SK-N-SH treated with all-trans-retinoic acid at 6 μM for 48 hours (cell line): Measurements from ENCODE around the gene AOPEP.

Source experiments
- ATAC-seq: fragments of 200-7000 bp; cut with Tn5 transposase; 3 replicates; pipeline ENCODE4 v1.9.1; 2020; ENCODE audit warnings: mild to moderate bottlenecking, moderate library complexity
- ARNTL ChIP-seq: fragments of 450-650 bp; formaldehyde crosslinking; IDR thresholded peaks from 2 replicates; pipeline ENCODE4 v1.5.0; 2020; ENCODE audit warnings: low read depth, mild to moderate bottlenecking, moderate library complexity, borderline replicate concordance
- BACH2 ChIP-seq: fragments of 250-450 bp; sonication (Bioruptor Pico); IDR thresholded peaks from 2 replicates; pipeline ENCODE4 v1.9.0; 2021; ENCODE audit warnings: mild to moderate bottlenecking, borderline replicate concordance
- CREB5 ChIP-seq: fragments of 250-450 bp; sonication (Bioruptor Pico); IDR thresholded peaks from 2 replicates; pipeline ENCODE4 v1.5.1; 2020; ENCODE audit warnings: low read depth, mild to moderate bottlenecking, moderate library complexity
- CSDC2 ChIP-seq: fragments of 250-450 bp; sonication (Bioruptor Pico); IDR thresholded peaks from 2 replicates; pipeline ENCODE4 v1.5.0; 2020; ENCODE audit warnings: mild to moderate bottlenecking, moderate library complexity
- CSRNP3 ChIP-seq: fragments of 250-450 bp; sonication (Bioruptor Pico); IDR thresholded peaks from 2 replicates; pipeline ENCODE4 v1.5.1; 2021; ENCODE audit warnings: mild to moderate bottlenecking, moderate library complexity
- ESRRG ChIP-seq: fragments of 250-450 bp; sonication (Bioruptor Pico); IDR thresholded peaks from 2 replicates; pipeline ENCODE4 v1.6.1; 2021; ENCODE audit warnings: mild to moderate bottlenecking
- GLIS3 ChIP-seq: fragments of 250-450 bp; sonication (Bioruptor Pico); IDR thresholded peaks from 2 replicates; pipeline ENCODE4 v1.5.0; 2020; ENCODE audit warnings: mild to moderate bottlenecking, moderate library complexity
- ISL1 ChIP-seq: fragments of 250-450 bp; sonication (Bioruptor Pico); IDR thresholded peaks from 2 replicates; pipeline ENCODE4 v2.1.2; 2022; ENCODE audit warnings: mild to moderate bottlenecking, moderate library complexity
- OSR1 ChIP-seq: fragments of 250-450 bp; sonication (Bioruptor Pico); IDR thresholded peaks from 2 replicates; pipeline ENCODE4 v1.8.0; 2022; ENCODE audit warnings: moderate library complexity, mild to moderate bottlenecking, inconsistent platforms
- PPARA ChIP-seq: fragments of 250-450 bp; sonication (Bioruptor Pico); IDR thresholded peaks from 2 replicates; pipeline ENCODE4 v1.5.0; 2020; ENCODE audit warnings: mild to moderate bottlenecking, borderline replicate concordance
- RARB ChIP-seq: fragments of 250-450 bp; sonication (Bioruptor Pico); IDR thresholded peaks from 2 replicates; pipeline ENCODE4 v1.8.0; 2021; ENCODE audit warnings: mild to moderate bottlenecking, moderate library complexity
- SNAI2 ChIP-seq: fragments of 250-450 bp; sonication (Bioruptor Pico); IDR thresholded peaks from 2 replicates; pipeline ENCODE4 v1.5.0; 2020; ENCODE audit warnings: mild to moderate bottlenecking, moderate library complexity
- TCF4 ChIP-seq: fragments of 250-450 bp; sonication (Bioruptor Pico); IDR thresholded peaks from 2 replicates; pipeline ENCODE4 v1.8.0; 2021; ENCODE audit warnings: mild to moderate bottlenecking, moderate library complexity, borderline replicate concordance
- TOX ChIP-seq: fragments of 250-450 bp; sonication (Bioruptor Pico); IDR thresholded peaks from 2 replicates; pipeline ENCODE4 v1.8.0; 2021; ENCODE audit warnings: mild to moderate bottlenecking, moderate library complexity, borderline replicate concordance
- ZC3H10 ChIP-seq: fragments of 250-450 bp; sonication (Bioruptor Pico); IDR thresholded peaks from 2 replicates; pipeline ENCODE4 v1.5.1; 2021; ENCODE audit warnings: mild to moderate bottlenecking, moderate library complexity
- ZFP3 ChIP-seq: fragments of 250-450 bp; sonication (Bioruptor Pico); IDR thresholded peaks from 2 replicates; pipeline ENCODE4 v1.5.0; 2020; ENCODE audit warnings: mild to moderate bottlenecking, moderate library complexity
- ZFP30 ChIP-seq: fragments of 450-650 bp; formaldehyde crosslinking; IDR thresholded peaks from 2 replicates; pipeline ENCODE4 v1.5.0; 2022; ENCODE audit warnings: mild to moderate bottlenecking, moderate library complexity
- ZNF565 ChIP-seq: fragments of 450-650 bp; formaldehyde crosslinking; conservative IDR thresholded peaks from 2 replicates; pipeline ENCODE4 v1.5.0; 2020; ENCODE audit warnings: low read depth, mild to moderate bottlenecking, moderate library complexity
- ZNF70 ChIP-seq: fragments of 450-650 bp; formaldehyde crosslinking; IDR thresholded peaks from 2 replicates; pipeline ENCODE4 v1.5.0; 2020; ENCODE audit warnings: mild to moderate bottlenecking, moderate library complexity
- ZNF8 ChIP-seq: fragments of 450-650 bp; formaldehyde crosslinking; IDR thresholded peaks from 2 replicates; pipeline ENCODE4 v1.5.0; 2020; ENCODE audit warnings: mild to moderate bottlenecking, moderate library complexity
- TF ChIP-seq, protein P1 (sequence below): fragments of 250-450 bp; sonication (Bioruptor Pico); IDR thresholded peaks from 2 replicates; pipeline ENCODE4 v1.8.0; 2021; ENCODE audit warnings: low read depth, mild to moderate bottlenecking, moderate library complexity, borderline replicate concordance
- TF ChIP-seq, protein P2 (sequence below): fragments of 250-450 bp; sonication (Bioruptor Pico); IDR thresholded peaks from 2 replicates; pipeline ENCODE4 v1.5.0; 2020; ENCODE audit warnings: mild to moderate bottlenecking, moderate library complexity
- TF ChIP-seq, protein P3 (sequence below): fragments of 250-450 bp; sonication (Bioruptor Pico); IDR thresholded peaks from 2 replicates; pipeline ENCODE4 v1.8.0; 2020; ENCODE audit warnings: mild to moderate bottlenecking, moderate library complexity, borderline replicate concordance

AOPEP gene

DNA sequence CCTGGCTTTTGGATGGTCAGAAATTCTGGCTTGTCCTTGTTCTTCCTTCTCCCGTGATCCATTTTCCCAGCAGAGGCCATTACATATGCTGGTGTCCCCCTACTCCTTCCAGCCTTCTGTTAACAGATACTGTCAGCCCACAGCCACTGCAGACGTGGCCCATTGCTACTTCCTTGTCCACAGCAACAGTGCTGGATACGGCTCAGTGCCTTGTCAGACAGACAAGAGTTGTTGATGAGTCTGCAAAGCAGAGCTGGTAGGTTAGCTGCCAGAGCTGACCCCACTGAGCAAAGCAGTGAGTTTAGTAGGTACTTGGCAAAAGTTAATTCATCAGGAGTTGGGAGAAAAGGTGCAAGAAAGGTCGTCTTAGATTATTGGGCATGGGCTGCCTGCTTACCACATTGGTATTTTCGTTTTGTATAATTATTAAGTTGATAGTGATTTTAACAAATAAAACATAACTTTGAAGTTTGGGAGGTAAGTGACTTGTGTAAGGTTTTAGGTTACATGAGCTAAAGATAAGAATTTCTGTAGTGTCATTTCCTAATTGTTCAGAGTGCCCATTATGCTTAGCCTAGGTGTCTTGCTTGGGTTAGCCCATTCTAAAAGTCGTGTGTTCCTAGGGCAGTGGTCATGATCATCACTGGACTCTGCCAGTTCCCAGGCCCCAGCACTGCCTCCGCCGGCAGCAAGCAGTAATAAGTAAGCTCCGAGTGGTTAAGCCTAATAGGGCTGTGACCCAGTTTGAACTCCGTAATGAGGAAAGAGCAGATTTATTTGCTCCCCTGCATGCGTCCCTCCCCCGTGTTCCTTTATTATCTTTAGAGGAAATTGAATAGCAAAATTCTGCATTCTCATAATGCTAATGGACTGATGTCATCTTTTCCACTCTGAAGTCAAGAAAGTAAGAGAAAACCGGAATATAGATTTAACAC lies 299.0 kb downstream of the AOPEP start (continued):
- TF ChIP-seq TCF4 (no peak), ZNF565 (CRISPR knock-in tag) (no peak), CSRNP3 (CRISPR knock-in tag) (no peak), CSDC2 (CRISPR knock-in tag) (peak; percentile 93), GLIS3 (peak; percentile 78; the same call in 1 of the 2 replicates), ZFP30 (CRISPR knock-in tag) (no peak), PPARA (no peak), BACH2 (no peak), RARB (no peak; the same call in 1 of the 2 replicates)
- TF ChIP-seq, all 23 proteins: peak for 8

GRCh38 chr9:95026148-95026524 lies 299.6 kb downstream of the AOPEP start:
- TF ChIP-seq ZNF565 (CRISPR knock-in tag) = peak; percentile 74; the same call in 1 of the 2 replicates
- TF ChIP-seq BACH2 = no peak
- no peak for TF ChIP-seq CSRNP3 (CRISPR knock-in tag)
- no peak for TF ChIP-seq ZNF70 (CRISPR knock-in tag)
- TF ChIP-seq, protein P1, sequence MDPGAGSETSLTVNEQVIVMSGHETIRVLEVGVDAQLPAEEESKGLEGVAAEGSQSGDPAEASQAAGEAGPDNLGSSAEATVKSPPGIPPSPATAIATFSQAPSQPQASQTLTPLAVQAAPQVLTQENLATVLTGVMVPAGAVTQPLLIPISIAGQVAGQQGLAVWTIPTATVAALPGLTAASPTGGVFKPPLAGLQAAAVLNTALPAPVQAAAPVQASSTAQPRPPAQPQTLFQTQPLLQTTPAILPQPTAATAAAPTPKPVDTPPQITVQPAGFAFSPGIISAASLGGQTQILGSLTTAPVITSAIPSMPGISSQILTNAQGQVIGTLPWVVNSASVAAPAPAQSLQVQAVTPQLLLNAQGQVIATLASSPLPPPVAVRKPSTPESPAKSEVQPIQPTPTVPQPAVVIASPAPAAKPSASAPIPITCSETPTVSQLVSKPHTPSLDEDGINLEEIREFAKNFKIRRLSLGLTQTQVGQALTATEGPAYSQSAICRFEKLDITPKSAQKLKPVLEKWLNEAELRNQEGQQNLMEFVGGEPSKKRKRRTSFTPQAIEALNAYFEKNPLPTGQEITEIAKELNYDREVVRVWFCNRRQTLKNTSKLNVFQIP (CRISPR knock-in tag) = no peak
- no peak for TF ChIP-seq ZFP30 (CRISPR knock-in tag)
- no peak for TF ChIP-seq SNAI2 (CRISPR knock-in tag)
- no peak for TF ChIP-seq TCF4
- no peak for TF ChIP-seq ZNF8
- TF ChIP-seq, protein P2, sequence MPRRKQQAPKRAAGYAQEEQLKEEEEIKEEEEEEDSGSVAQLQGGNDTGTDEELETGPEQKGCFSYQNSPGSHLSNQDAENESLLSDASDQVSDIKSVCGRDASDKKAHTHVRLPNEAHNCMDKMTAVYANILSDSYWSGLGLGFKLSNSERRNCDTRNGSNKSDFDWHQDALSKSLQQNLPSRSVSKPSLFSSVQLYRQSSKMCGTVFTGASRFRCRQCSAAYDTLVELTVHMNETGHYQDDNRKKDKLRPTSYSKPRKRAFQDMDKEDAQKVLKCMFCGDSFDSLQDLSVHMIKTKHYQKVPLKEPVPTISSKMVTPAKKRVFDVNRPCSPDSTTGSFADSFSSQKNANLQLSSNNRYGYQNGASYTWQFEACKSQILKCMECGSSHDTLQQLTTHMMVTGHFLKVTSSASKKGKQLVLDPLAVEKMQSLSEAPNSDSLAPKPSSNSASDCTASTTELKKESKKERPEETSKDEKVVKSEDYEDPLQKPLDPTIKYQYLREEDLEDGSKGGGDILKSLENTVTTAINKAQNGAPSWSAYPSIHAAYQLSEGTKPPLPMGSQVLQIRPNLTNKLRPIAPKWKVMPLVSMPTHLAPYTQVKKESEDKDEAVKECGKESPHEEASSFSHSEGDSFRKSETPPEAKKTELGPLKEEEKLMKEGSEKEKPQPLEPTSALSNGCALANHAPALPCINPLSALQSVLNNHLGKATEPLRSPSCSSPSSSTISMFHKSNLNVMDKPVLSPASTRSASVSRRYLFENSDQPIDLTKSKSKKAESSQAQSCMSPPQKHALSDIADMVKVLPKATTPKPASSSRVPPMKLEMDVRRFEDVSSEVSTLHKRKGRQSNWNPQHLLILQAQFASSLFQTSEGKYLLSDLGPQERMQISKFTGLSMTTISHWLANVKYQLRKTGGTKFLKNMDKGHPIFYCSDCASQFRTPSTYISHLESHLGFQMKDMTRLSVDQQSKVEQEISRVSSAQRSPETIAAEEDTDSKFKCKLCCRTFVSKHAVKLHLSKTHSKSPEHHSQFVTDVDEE (CRISPR knock-in tag) = no peak
- no peak for TF ChIP-seq ESRRG (CRISPR knock-in tag)
- no peak for TF ChIP-seq TOX
- TF ChIP-seq CREB5 = no peak
- peak; percentile 72; the same call in 1 of the 2 replicates for TF ChIP-seq CSDC2 (CRISPR knock-in tag)
- no peak for TF ChIP-seq ISL1
- TF ChIP-seq OSR1 = no peak
- TF ChIP-seq, protein P3, sequence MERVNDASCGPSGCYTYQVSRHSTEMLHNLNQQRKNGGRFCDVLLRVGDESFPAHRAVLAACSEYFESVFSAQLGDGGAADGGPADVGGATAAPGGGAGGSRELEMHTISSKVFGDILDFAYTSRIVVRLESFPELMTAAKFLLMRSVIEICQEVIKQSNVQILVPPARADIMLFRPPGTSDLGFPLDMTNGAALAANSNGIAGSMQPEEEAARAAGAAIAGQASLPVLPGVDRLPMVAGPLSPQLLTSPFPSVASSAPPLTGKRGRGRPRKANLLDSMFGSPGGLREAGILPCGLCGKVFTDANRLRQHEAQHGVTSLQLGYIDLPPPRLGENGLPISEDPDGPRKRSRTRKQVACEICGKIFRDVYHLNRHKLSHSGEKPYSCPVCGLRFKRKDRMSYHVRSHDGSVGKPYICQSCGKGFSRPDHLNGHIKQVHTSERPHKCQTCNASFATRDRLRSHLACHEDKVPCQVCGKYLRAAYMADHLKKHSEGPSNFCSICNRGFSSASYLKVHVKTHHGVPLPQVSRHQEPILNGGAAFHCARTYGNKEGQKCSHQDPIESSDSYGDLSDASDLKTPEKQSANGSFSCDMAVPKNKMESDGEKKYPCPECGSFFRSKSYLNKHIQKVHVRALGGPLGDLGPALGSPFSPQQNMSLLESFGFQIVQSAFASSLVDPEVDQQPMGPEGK (CRISPR knock-in tag) = no peak
- no peak for TF ChIP-seq GLIS3
- TF ChIP-seq ARNTL (CRISPR knock-in tag) = no peak
- TF ChIP-seq ZFP3 (CRISPR knock-in tag) = no peak
- no peak for TF ChIP-seq PPARA
- TF ChIP-seq RARB = no peak
- TF ChIP-seq ZC3H10 = 0 out of 2 replicates have a peak, but pooled peaks have one; percentile 44
- ATAC-seq = no peak
